ENCODE measurements around the gene TNS1. TPM values are rescaled to one million over a fixed set of nuclear protein-coding genes. Genes with fewer than 3 reads are reported as not detected.
A peak's percentile ranks its signal among the peaks of the same experiment; 100 is the strongest.

TNS1 gene
- total RNA-seq, 4 donors from 2014 or later, result 23.1 to 156 (median 81.1) TPM

DNA sequence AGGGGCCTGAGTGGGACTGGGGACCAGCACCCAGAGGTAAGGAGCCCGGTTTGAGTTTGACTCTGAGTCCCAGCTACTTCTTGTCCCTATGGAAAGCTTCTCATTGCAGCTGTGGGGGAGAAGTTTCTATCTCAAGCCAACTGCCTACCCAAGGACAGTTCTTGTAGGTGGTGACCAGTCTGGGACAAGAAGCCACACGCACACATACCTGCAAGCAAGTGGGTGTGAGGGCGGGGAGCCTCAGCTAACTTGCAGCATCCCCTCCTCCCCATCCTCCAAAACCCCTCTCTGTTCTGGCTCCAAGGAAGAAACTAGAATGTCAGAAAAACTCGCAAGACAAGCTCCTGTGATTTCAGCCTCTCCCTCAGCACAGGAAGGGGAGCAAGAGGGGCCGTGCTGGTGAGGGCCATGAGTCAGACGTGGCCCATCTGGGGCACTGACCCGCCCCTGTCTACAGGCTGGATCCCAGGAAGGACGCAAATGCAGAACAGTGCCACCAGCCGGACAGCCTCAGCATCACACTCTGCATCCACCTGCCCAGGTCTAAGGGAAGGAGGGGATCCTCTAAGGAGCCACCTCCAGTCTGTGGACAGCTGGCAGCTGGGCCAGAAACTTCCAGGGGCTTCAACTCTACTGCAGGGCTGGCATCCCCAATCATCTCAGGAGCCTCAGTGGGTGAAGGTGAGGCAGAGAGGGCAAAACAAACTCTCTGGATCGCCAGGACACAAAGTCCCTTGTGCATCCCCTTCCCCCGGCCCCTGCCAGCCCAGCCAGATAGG is 103.4 kb downstream of the TNS1 start:
- peaks cover 0 to 33% (median 0%) of the 10 kb centered on the region in 3 donors for H3K36me3 ChIP-seq
- no peak overlapping the region for H3K4me3 ChIP-seq
- peaks cover 0 to 52% (median 2%) of the 10 kb centered on the region in 4 donors for H3K4me1 ChIP-seq
- TF ChIP-seq POLR2A (IDR thresholded peaks at IDR 0.05), result no peak
- TF ChIP-seq, protein P1, sequence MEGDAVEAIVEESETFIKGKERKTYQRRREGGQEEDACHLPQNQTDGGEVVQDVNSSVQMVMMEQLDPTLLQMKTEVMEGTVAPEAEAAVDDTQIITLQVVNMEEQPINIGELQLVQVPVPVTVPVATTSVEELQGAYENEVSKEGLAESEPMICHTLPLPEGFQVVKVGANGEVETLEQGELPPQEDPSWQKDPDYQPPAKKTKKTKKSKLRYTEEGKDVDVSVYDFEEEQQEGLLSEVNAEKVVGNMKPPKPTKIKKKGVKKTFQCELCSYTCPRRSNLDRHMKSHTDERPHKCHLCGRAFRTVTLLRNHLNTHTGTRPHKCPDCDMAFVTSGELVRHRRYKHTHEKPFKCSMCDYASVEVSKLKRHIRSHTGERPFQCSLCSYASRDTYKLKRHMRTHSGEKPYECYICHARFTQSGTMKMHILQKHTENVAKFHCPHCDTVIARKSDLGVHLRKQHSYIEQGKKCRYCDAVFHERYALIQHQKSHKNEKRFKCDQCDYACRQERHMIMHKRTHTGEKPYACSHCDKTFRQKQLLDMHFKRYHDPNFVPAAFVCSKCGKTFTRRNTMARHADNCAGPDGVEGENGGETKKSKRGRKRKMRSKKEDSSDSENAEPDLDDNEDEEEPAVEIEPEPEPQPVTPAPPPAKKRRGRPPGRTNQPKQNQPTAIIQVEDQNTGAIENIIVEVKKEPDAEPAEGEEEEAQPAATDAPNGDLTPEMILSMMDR (IDR thresholded peaks at IDR 0.05), result peak in 4 of 6 experiments; percentile 32 to 50 (median 45)
- H3K27ac ChIP-seq, result peak overlapping the region in 3 of 4 donors; percentile 7 to 92 (median 52)
- no peaks in the 10 kb centered on the region for H3K27me3 ChIP-seq
- peak in 1 of 3 donors; percentile 67 for DNase-seq
- no peaks in the 10 kb centered on the region for H3K9me3 ChIP-seq

DNA sequence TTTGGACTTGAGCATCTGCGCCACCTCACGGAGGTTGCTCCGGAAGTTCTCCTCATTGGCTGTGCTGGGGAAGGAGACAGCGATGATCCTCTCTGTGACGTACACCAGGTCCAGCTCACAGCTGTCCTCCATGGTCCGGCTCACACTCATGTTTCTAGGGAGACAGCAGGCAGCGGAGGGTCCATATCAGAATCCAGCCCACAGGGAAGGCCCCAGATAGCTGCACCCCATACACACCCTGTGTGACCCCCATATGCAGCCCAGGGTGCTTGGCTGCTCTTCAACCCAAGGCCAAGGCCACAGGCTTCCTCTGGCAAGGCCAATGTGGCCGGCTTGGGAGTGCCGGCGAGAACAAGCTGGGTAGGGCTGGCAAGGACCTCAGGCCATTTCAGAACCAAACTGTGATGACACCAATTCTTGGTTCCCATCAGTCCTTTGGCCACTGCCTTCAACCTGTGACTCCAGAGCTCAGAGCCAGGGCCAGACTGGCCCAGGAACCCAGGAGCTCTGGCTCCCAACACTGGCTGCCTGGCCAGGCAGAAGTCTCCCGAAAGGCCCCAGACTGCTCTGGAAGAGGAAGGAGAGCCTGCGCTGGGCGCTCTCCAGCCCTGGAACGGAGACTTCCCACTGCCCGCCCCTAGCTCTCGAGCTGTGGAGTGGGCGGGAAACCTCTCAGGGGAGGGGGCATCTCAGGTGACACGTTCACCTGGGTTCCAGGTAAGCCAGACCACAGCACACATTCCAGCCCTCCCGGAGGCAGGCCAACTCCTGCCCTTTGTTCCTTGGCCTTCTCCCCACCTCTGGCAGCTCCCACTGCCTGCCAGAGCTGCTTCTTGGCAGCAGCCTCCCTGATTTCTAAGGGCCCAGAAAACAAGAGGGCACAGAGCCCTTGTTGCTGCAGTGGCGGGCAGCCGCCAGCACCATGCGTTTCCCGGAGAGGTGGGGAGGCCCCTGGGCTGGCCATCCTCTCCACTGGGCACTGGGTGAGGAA is 104.7 kb downstream of the TNS1 start:
- Histone ChIP-seq H3K27ac (peak overlapping the region in 2 of 4 donors; percentile 21 to 92), H3K9me3 (no peaks in the 10 kb centered on the region), H3K27me3 (no peaks in the 10 kb centered on the region), H3K4me3 (no peak overlapping the region), H3K4me1 (peaks cover 0 to 39% (median 2%) of the 10 kb centered on the region in 4 donors), H3K36me3 (peaks cover 0 to 45% (median 0%) of the 10 kb centered on the region in 3 donors)
- no peak for DNase-seq
- TF ChIP-seq, protein P1 (IDR thresholded peaks at IDR 0.05), result no peak
- no peak for TF ChIP-seq POLR2A (IDR thresholded peaks at IDR 0.05)

DNA sequence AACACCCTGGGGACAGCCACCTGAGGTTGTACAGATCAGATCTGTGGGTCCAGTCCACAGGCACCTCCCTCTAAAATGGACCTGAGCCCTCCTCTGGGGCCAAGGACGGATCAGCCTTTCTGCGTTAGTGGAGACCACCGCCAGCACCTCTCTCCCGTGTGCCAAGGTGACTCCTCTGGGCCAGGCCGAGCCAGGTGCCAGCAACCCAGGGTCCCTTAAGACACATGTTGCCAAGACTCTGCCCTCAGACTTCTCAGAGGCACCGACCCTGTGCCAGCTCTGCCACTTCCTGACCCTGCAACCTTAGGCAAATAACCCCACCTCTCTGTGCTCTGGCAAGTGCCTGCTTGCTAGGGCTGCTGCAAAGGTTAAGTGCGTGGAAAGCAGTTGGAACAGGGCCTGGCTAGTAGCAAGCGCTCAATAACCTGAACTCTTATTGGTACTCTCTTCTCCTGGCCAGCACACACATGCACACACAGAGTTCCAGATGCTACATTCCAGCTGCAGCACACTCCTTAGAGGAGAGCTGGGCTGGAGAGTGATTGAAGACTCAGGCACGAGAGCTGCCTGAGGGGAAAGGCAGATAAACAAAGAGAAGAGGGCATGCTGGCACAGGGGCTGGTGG is 105.6 kb downstream of the TNS1 start:
- no peak for DNase-seq
- H3K27me3 ChIP-seq, result no peaks in the 10 kb centered on the region
- peaks cover 0 to 52% (median 0%) of the 10 kb centered on the region in 3 donors for H3K36me3 ChIP-seq
- peak overlapping the region in 1 of 4 donors; percentile 92 for H3K27ac ChIP-seq
- no peaks in the 10 kb centered on the region for H3K9me3 ChIP-seq
- TF ChIP-seq POLR2A (IDR thresholded peaks at IDR 0.05), result no peak
- TF ChIP-seq, protein P1 (IDR thresholded peaks at IDR 0.05), result no peak
- no peak overlapping the region for H3K4me3 ChIP-seq
- H3K4me1 ChIP-seq, result peaks cover 0 to 30% (median 2%) of the 10 kb centered on the region in 4 donors

DNA sequence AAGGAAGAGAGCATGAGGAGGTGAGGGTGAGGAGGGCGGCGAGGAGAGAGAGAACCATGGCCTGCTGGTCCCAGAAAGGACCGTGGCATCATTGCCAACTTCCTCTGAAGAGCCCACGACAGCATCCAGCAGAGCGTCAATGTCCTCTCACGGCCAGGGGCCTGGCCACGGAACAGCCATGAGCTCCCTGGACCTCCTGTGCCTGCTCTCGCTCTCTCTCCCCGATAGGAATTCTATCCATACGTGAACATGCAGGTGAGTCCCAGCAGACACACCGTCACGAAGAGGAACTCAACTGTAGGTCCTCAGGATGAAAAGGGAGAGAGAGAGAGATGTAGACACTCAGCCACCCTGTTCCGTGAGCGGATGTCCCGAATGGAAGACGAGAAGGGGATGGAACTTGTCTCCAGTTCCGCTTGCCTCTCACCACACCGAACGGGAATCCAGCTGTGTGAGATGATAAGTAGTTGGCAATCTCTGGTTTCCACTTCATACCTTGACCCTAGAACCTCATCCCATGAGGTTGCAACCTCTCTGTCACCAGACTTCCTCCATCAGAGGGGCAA is 107.6 kb downstream of the TNS1 start:
- H3K27me3 ChIP-seq, result no peaks in the 10 kb centered on the region
- no peak overlapping the region for H3K27ac ChIP-seq
- TF ChIP-seq, protein P1 (IDR thresholded peaks at IDR 0.05), result no peak
- TF ChIP-seq POLR2A (IDR thresholded peaks at IDR 0.05), result no peak
- DNase-seq, result no peak
- peaks cover 0 to 15% (median 0%) of the 10 kb centered on the region in 4 donors for H3K4me1 ChIP-seq
- H3K36me3 ChIP-seq, result peaks cover 0 to 73% (median 0%) of the 10 kb centered on the region in 3 donors
- H3K9me3 ChIP-seq, result no peaks in the 10 kb centered on the region
- H3K4me3 ChIP-seq, result no peak overlapping the region

DNA sequence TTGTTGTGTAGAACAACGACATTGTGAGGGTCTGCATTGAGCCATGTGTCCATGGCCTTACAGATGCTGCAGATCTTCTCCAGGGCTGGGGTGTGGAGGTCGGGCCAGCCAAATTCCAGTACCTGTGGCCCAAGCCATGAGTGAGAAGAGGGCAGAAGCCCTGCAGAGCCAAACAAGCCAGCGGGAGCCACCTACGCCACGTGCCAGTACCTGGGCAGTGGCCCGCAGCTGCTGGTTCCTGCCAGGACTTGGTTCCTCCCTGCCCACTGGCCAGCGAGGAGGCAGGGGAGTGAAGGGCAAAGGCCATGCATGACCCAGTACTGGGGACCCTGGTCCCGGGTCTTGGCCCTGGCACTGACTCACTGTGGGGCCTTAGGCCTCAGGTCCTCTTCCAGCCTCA is 109.4 kb downstream of the TNS1 start:
- no peak for DNase-seq

More for the DNA sequence above, 109.4 kb downstream of the TNS1 start:
- Histone ChIP-seq H3K9me3 (no peaks in the 10 kb centered on the region), H3K4me3 (no peak overlapping the region), H3K27ac (no peak overlapping the region), H3K4me1 (peaks cover 0 to 5% (median 0%) of the 10 kb centered on the region in 4 donors), H3K36me3 (peaks cover 0 to 89% (median 0%) of the 10 kb centered on the region in 3 donors), H3K27me3 (no peaks in the 10 kb centered on the region)
- no peak for TF ChIP-seq POLR2A (IDR thresholded peaks at IDR 0.05)
- TF ChIP-seq, protein P1 (IDR thresholded peaks at IDR 0.05), result no peak

Measured in Peyer's patch (tissue), 4 donors.